Spleen (tissue), 7 donors: Measurements from ENCODE around the gene ZNF804B.

Source experiments
- CTCF ChIP-seq, 11 experiments: fragments of 200-600 bp in 7 of 11; fragments of 450-650 bp in 4 of 11; sonication (generic) in 4 of 11; IDR thresholded peaks in 8 of 11; conservative IDR thresholded peaks in 3 of 11; 1 replicate in 7 of 11; 2 replicates in 4 of 11; pipeline versions ENCODE4 v1.4.0 to v1.8.0; 2016 to 2021; ENCODE audit warnings: antibody characterized with exemption in 11 of 11, inconsistent platforms in 4 of 11, mild to moderate bottlenecking in 1 of 11
- POLR2A ChIP-seq, 3 donors: fragments of 450-650 bp; IDR thresholded peaks; one replicate each; pipeline ENCODE4 v1.5.1; 2017; ENCODE audit warnings: antibody characterized with exemption in 3 of 3, mild to moderate bottlenecking in 1 of 3
- donor health status: DM: no; HTN: no; CAD: no; lungs with moderate emphysema.
- donor health status: DM: no; HTN: no; CAD: no.
- donor health status: DM: no; HTN: no; CAD: no.

- TF ChIP-seq CTCF (IDR thresholded peaks at IDR 0.05 in 8 of 11, conservative IDR thresholded peaks at IDR 0.05 in 3 of 11), result no peak
- no peak for TF ChIP-seq POLR2A (IDR thresholded peaks at IDR 0.05)
These were observed 241.8 kb downstream of the ZNF804B start for GRCh38 chr7:89001306-89001705.
